Measurements from ENCODE around the gene MICOS13. TPM values are rescaled to one million over a fixed set of nuclear protein-coding genes. Genes with fewer than 3 reads are reported as not detected.

MICOS13 gene
- total and polyA plus RNA-seq, 5 donors from 2014 or later = 21.2 to 110 (median 96.2) TPM

- Mint-ChIP-seq H3K4me1 (no peaks in the 10 kb centered on the region), H3K27ac (no peak overlapping the region)
Observed at GRCh38 chr19:5664515-5664914, 15.8 kb downstream of the MICOS13 start.

GRCh38 chr19:5663904-5664303 is 16.4 kb downstream of the MICOS13 start:
- no peaks in the 10 kb centered on the region for H3K9me3 Mint-ChIP-seq
- Histone ChIP-seq H3K4me1 (ENCODE audit: control insufficient read depth, insufficient read depth, low read length, poor library complexity, severe bottlenecking) (no peaks in the 10 kb centered on the region), H3K27ac (ENCODE audit: insufficient read depth, low read length, poor library complexity, severe bottlenecking) (no peak overlapping the region), H3K36me3 (ENCODE audit: control insufficient read depth, insufficient read depth, low read length) (peaks cover 94% of the 10 kb centered on the region), H3K4me3 (ENCODE audit: low read depth, low read length) (no peak overlapping the region), H3K27me3 (ENCODE audit: control insufficient read depth, insufficient read depth, low read length) (no peaks in the 10 kb centered on the region), H3K9me3 (ENCODE audit: control insufficient read depth in 2 of 2, low read length in 2 of 2) (no peaks in the 10 kb centered on the region)
- peaks cover 31% of the 10 kb centered on the region for H3K36me3 Mint-ChIP-seq
- no peaks in the 10 kb centered on the region for H3K27me3 Mint-ChIP-seq
- no peak overlapping the region for H3K27ac Mint-ChIP-seq
- H3K4me3 Mint-ChIP-seq = no peak overlapping the region
- DNase-seq = no peak
- ATAC-seq (ENCODE audit: low read depth in 2 of 2) = no peak
- no peaks in the 10 kb centered on the region for H3K4me1 Mint-ChIP-seq

More at GRCh38 chr19:5664515-5664914, 15.8 kb downstream of the MICOS13 start:
- Mint-ChIP-seq H3K27me3 (no peaks in the 10 kb centered on the region), H3K4me3 (no peak overlapping the region), H3K9me3 (no peaks in the 10 kb centered on the region), H3K36me3 (peaks cover 37% of the 10 kb centered on the region)
- Histone ChIP-seq H3K9me3 (ENCODE audit: control insufficient read depth in 2 of 2, low read length in 2 of 2) (no peaks in the 10 kb centered on the region), H3K27me3 (ENCODE audit: control insufficient read depth, insufficient read depth, low read length) (no peaks in the 10 kb centered on the region), H3K4me3 (ENCODE audit: low read depth, low read length) (no peak overlapping the region), H3K36me3 (ENCODE audit: control insufficient read depth, insufficient read depth, low read length) (peaks cover 95% of the 10 kb centered on the region), H3K4me1 (ENCODE audit: control insufficient read depth, insufficient read depth, low read length, poor library complexity, severe bottlenecking) (no peaks in the 10 kb centered on the region), H3K27ac (ENCODE audit: insufficient read depth, low read length, poor library complexity, severe bottlenecking) (no peak overlapping the region)
- no peak for DNase-seq
- ATAC-seq (ENCODE audit: low read depth in 2 of 2) = no peak

GRCh38 chr19:5661483-5661882 is 18.8 kb downstream of the MICOS13 start:
- DNase-seq = no peak
- no peak overlapping the region for H3K27ac ChIP-seq (ENCODE audit: insufficient read depth, low read length, poor library complexity, severe bottlenecking)
- no peaks in the 10 kb centered on the region for H3K27me3 ChIP-seq (ENCODE audit: control insufficient read depth, insufficient read depth, low read length)
- no peaks in the 10 kb centered on the region for H3K4me1 ChIP-seq (ENCODE audit: control insufficient read depth, insufficient read depth, low read length, poor library complexity, severe bottlenecking)
- H3K4me3 ChIP-seq (ENCODE audit: low read depth, low read length) = no peak overlapping the region
- H3K9me3 ChIP-seq (ENCODE audit: control insufficient read depth in 2 of 2, low read length in 2 of 2) = no peaks in the 10 kb centered on the region
- ATAC-seq (ENCODE audit: low read depth in 2 of 2) = no peak
- H3K36me3 ChIP-seq (ENCODE audit: control insufficient read depth, insufficient read depth, low read length) = peaks cover 89% of the 10 kb centered on the region
- Mint-ChIP-seq H3K4me3 (no peak overlapping the region), H3K4me1 (no peaks in the 10 kb centered on the region), H3K27me3 (no peaks in the 10 kb centered on the region), H3K36me3 (peaks cover 32% of the 10 kb centered on the region), H3K27ac (no peak overlapping the region), H3K9me3 (no peaks in the 10 kb centered on the region)

GRCh38 chr19:5655412-5655811 is 24.9 kb downstream of the MICOS13 start:
- Histone ChIP-seq H3K27ac (ENCODE audit: insufficient read depth, low read length, poor library complexity, severe bottlenecking) (no peak overlapping the region), H3K4me3 (ENCODE audit: low read depth, low read length) (no peak overlapping the region), H3K4me1 (ENCODE audit: control insufficient read depth, insufficient read depth, low read length, poor library complexity, severe bottlenecking) (no peaks in the 10 kb centered on the region), H3K36me3 (ENCODE audit: control insufficient read depth, insufficient read depth, low read length) (peaks cover 80% of the 10 kb centered on the region), H3K27me3 (ENCODE audit: control insufficient read depth, insufficient read depth, low read length) (no peaks in the 10 kb centered on the region), H3K9me3 (ENCODE audit: control insufficient read depth in 2 of 2, low read length in 2 of 2) (no peaks in the 10 kb centered on the region)
- DNase-seq (no peak), ATAC-seq (ENCODE audit: low read depth in 2 of 2) (no peak)
- H3K4me1 Mint-ChIP-seq = no peaks in the 10 kb centered on the region
- peaks cover 44% of the 10 kb centered on the region for H3K36me3 Mint-ChIP-seq
- peak overlapping the region in 1 of 3 donors; percentile 29 for H3K27ac Mint-ChIP-seq
- H3K9me3 Mint-ChIP-seq = no peaks in the 10 kb centered on the region
- no peak overlapping the region for H3K4me3 Mint-ChIP-seq
- no peaks in the 10 kb centered on the region for H3K27me3 Mint-ChIP-seq

GRCh38 chr19:5654931-5655330 is 25.4 kb downstream of the MICOS13 start:
- DNase-seq = no peak
- peaks cover 79% of the 10 kb centered on the region for H3K36me3 ChIP-seq (ENCODE audit: control insufficient read depth, insufficient read depth, low read length)
- H3K27ac ChIP-seq (ENCODE audit: insufficient read depth, low read length, poor library complexity, severe bottlenecking) = no peak overlapping the region
- H3K4me1 ChIP-seq (ENCODE audit: control insufficient read depth, insufficient read depth, low read length, poor library complexity, severe bottlenecking) = no peaks in the 10 kb centered on the region
- no peaks in the 10 kb centered on the region for H3K27me3 ChIP-seq (ENCODE audit: control insufficient read depth, insufficient read depth, low read length)
- H3K27ac Mint-ChIP-seq = peak overlapping the region in 1 of 3 donors; percentile 29
- ATAC-seq (ENCODE audit: low read depth in 2 of 2) = no peak
- H3K4me3 Mint-ChIP-seq = no peak overlapping the region
- no peaks in the 10 kb centered on the region for H3K27me3 Mint-ChIP-seq
- H3K36me3 Mint-ChIP-seq = peaks cover 47% of the 10 kb centered on the region
- H3K9me3 Mint-ChIP-seq = no peaks in the 10 kb centered on the region
- no peaks in the 10 kb centered on the region for H3K4me1 Mint-ChIP-seq
- H3K9me3 ChIP-seq (ENCODE audit: control insufficient read depth in 2 of 2, low read length in 2 of 2) = no peaks in the 10 kb centered on the region
- H3K4me3 ChIP-seq (ENCODE audit: low read depth, low read length) = no peak overlapping the region

- no peak overlapping the region for H3K4me3 Mint-ChIP-seq
- H3K9me3 Mint-ChIP-seq = no peaks in the 10 kb centered on the region
- ATAC-seq (ENCODE audit: low read depth in 2 of 2) = no peak
- Histone ChIP-seq H3K4me1 (ENCODE audit: control insufficient read depth, insufficient read depth, low read length, poor library complexity, severe bottlenecking) (no peaks in the 10 kb centered on the region), H3K27ac (ENCODE audit: insufficient read depth, low read length, poor library complexity, severe bottlenecking) (no peak overlapping the region), H3K36me3 (ENCODE audit: control insufficient read depth, insufficient read depth, low read length) (peaks cover 77% of the 10 kb centered on the region), H3K4me3 (ENCODE audit: low read depth, low read length) (no peak overlapping the region), H3K9me3 (ENCODE audit: control insufficient read depth in 2 of 2, low read length in 2 of 2) (no peaks in the 10 kb centered on the region), H3K27me3 (ENCODE audit: control insufficient read depth, insufficient read depth, low read length) (no peaks in the 10 kb centered on the region)
- DNase-seq = no peak
- H3K27me3 Mint-ChIP-seq = no peaks in the 10 kb centered on the region
- H3K27ac Mint-ChIP-seq = no peak overlapping the region
- peaks cover 0 to 4% (median under 1%) of the 10 kb centered on the region in 4 donors for H3K4me1 Mint-ChIP-seq
- peaks cover 49% of the 10 kb centered on the region for H3K36me3 Mint-ChIP-seq
Observed at GRCh38 chr19:5652261-5652660, 28.1 kb downstream of the MICOS13 start.

GRCh38 chr19:5651361-5651760 is 29.0 kb downstream of the MICOS13 start:
- no peaks in the 10 kb centered on the region for H3K4me1 ChIP-seq (ENCODE audit: control insufficient read depth, insufficient read depth, low read length, poor library complexity, severe bottlenecking)

GRCh38 chr19:5648464-5648863 is 31.9 kb downstream of the MICOS13 start:
- Mint-ChIP-seq H3K27ac (no peak overlapping the region), H3K27me3 (no peaks in the 10 kb centered on the region), H3K36me3 (peaks cover 66% of the 10 kb centered on the region), H3K4me3 (no peak overlapping the region), H3K4me1 (peaks cover 0 to 28% (median 23%) of the 10 kb centered on the region in 4 donors), H3K9me3 (no peaks in the 10 kb centered on the region)
- H3K27ac ChIP-seq (ENCODE audit: insufficient read depth, low read length, poor library complexity, severe bottlenecking) = no peak overlapping the region
- ATAC-seq (ENCODE audit: low read depth in 2 of 2) (no peak), DNase-seq (no peak)
- no peaks in the 10 kb centered on the region for H3K9me3 ChIP-seq (ENCODE audit: control insufficient read depth in 2 of 2, low read length in 2 of 2)
- H3K4me1 ChIP-seq (ENCODE audit: control insufficient read depth, insufficient read depth, low read length, poor library complexity, severe bottlenecking) = no peaks in the 10 kb centered on the region
- no peak overlapping the region for H3K4me3 ChIP-seq (ENCODE audit: low read depth, low read length)
- H3K36me3 ChIP-seq (ENCODE audit: control insufficient read depth, insufficient read depth, low read length) = peaks cover 84% of the 10 kb centered on the region
- H3K27me3 ChIP-seq (ENCODE audit: control insufficient read depth, insufficient read depth, low read length) = no peaks in the 10 kb centered on the region

More at GRCh38 chr19:5651361-5651760, 29.0 kb downstream of the MICOS13 start:
- no peak overlapping the region for H3K27ac ChIP-seq (ENCODE audit: insufficient read depth, low read length, poor library complexity, severe bottlenecking)
- no peak overlapping the region for H3K4me3 ChIP-seq (ENCODE audit: low read depth, low read length)
- peaks cover 0 to 10% (median 6%) of the 10 kb centered on the region in 4 donors for H3K4me1 Mint-ChIP-seq
- peaks cover 82% of the 10 kb centered on the region for H3K36me3 ChIP-seq (ENCODE audit: control insufficient read depth, insufficient read depth, low read length)
- no peak for ATAC-seq (ENCODE audit: low read depth in 2 of 2)
- H3K27me3 ChIP-seq (ENCODE audit: control insufficient read depth, insufficient read depth, low read length) = no peaks in the 10 kb centered on the region
- peaks cover 54% of the 10 kb centered on the region for H3K36me3 Mint-ChIP-seq
- H3K9me3 ChIP-seq (ENCODE audit: control insufficient read depth in 2 of 2, low read length in 2 of 2) = no peaks in the 10 kb centered on the region
- no peak overlapping the region for H3K27ac Mint-ChIP-seq
- H3K4me3 Mint-ChIP-seq = no peak overlapping the region
- H3K27me3 Mint-ChIP-seq = no peaks in the 10 kb centered on the region
- H3K9me3 Mint-ChIP-seq = no peaks in the 10 kb centered on the region
- no peak for DNase-seq
